Measurements from ENCODE around the gene ADGRG2.

DNA sequence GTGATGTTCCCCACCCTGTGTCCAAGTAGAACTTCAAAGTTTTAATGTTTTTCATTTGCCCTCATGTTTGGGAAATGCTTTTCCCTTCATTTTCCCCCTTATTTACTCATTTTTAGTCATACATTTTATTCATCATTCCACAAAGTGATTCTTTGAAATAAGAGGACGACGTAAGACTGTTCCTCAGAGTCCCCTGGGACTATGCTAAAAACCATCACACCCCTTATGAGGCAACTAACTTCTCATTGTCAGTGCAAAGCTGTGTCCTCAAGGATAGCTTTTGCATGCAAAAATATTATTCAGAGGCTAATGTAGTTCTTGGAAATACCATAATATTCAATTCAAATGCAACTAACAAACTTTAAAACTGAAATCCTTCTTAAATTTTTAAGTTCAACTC is 14.8 kb upstream of the ADGRG2 start:
- TF ChIP-seq, protein P1, sequence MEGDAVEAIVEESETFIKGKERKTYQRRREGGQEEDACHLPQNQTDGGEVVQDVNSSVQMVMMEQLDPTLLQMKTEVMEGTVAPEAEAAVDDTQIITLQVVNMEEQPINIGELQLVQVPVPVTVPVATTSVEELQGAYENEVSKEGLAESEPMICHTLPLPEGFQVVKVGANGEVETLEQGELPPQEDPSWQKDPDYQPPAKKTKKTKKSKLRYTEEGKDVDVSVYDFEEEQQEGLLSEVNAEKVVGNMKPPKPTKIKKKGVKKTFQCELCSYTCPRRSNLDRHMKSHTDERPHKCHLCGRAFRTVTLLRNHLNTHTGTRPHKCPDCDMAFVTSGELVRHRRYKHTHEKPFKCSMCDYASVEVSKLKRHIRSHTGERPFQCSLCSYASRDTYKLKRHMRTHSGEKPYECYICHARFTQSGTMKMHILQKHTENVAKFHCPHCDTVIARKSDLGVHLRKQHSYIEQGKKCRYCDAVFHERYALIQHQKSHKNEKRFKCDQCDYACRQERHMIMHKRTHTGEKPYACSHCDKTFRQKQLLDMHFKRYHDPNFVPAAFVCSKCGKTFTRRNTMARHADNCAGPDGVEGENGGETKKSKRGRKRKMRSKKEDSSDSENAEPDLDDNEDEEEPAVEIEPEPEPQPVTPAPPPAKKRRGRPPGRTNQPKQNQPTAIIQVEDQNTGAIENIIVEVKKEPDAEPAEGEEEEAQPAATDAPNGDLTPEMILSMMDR (IDR thresholded peaks at IDR 0.05) = no peak
- TF ChIP-seq POLR2A (IDR thresholded peaks at IDR 0.05) = no peak
- TF ChIP-seq EP300 (IDR thresholded peaks at IDR 0.05) = no peak
- no peak for TF ChIP-seq POLR2AphosphoS5 (IDR thresholded peaks at IDR 0.05)

All from gastroesophageal sphincter (tissue), 3 donors.